Left lobe of liver (tissue), 2 donors: ENCODE data around the gene LHX4. TPM values are rescaled to one million over a fixed set of nuclear protein-coding genes. Genes with fewer than 3 reads are reported as not detected.

Source experiments
- ATAC-seq: fragments of 200-7000 bp; cut with Tn5 transposase; one replicate; pipeline ENCODE4 v1.9.1; 2020; ENCODE audit warnings: mild to moderate bottlenecking, moderate library complexity
- DNase-seq: peaks from one replicate; pipeline ENCODE4 v3.0.0-alpha.2; 2020; ENCODE audit warnings: low spot score
- total RNA-seq: library from RNA; stranded (reverse); gene quantifications from one replicate; pipeline ENCODE4 v1.2.1, GENCODE V29; 2021
- donor health status: DM: no; HTN: no; CAD: no; lungs with moderate emphysema.
- donor health status: DM: no; HTN: yes; CAD: no.

The LHX4 gene
- total RNA-seq, 1 donor from 2014 or later = 0.10 TPM

DNA sequence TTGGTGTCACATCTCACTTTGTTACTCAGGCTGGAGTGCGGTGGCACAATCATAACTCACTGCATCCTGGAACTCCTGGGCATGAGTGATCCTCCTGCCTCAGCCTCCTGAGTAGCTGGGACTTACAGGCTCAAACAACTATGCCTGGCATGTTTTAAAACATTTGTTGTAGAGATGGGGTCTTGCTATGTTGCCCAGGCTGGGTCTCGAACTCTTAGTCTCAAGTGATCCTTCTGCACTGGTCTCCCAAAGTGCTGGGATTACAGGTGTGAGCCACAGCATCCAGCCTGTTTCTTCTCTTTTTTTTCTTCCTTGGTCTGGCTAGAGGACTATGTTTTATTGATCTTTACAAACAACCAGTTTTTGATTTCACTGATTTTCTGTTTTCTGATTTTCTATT is 64.6 kb downstream of the LHX4 start:
- no peak for ATAC-seq

DNA sequence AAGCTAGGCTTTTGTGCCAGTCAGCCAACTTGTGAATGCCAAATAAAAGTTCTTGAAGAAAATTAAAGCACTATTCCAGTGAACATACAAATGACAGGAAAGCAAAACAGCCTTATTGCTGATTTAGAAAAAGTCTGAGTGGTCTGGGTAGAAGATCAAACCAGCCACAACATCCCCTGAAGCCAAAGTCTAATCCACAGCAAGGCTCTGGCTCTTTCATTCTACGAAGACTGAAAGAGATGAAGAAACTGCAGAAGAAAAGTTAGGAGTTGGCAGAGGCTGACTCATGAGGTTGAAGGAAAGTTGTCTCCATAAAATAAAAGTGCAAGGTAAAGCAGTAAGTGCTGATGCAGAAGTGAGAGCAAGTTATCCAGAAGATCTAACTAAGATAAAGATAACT is 65.9 kb downstream of the LHX4 start:
- no peak for DNase-seq
- no peak for ATAC-seq

More for the DNA sequence above, 64.6 kb downstream of the LHX4 start:
- DNase-seq = no peak

- no peak for DNase-seq
- ATAC-seq = no peak
Observed at GRCh38 chr1:180299479-180300221, 69.6 kb downstream of the LHX4 start.

DNA sequence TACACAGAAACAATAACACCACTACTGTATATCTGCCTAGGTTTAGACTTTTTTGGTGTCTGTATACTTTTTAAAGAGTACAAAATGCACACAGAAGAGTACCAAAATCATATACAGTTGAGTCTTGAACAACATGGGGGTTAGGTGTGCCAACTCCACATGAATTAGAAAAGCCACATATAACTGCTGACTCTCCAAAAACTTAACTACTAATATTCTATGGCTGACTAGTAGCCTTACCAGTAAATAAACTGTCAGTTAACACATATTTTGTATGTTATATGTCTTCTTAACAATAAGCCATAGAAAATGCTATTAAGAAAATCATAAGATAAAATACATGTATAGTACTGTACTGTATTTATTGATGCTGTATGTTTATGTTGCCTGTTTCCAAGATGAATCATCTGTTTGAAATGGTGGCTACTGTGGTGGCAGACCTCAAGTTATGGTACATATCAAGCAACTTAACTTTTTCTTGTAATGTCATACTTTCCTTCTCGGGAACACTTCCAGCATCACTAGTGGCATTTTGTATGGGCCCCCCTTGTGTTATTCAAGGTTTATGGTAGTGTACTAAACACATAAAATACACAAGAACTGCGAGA is 71.2 kb downstream of the LHX4 start:
- no peak for DNase-seq
- no peak for ATAC-seq

- no peak for DNase-seq
- ATAC-seq = no peak
Observed at GRCh38 chr1:180309338-180309737, 79.3 kb downstream of the LHX4 start.

GRCh38 chr1:180310095-180310494 is 80.0 kb downstream of the LHX4 start:
- ATAC-seq = no peak
- no peak for DNase-seq

DNA sequence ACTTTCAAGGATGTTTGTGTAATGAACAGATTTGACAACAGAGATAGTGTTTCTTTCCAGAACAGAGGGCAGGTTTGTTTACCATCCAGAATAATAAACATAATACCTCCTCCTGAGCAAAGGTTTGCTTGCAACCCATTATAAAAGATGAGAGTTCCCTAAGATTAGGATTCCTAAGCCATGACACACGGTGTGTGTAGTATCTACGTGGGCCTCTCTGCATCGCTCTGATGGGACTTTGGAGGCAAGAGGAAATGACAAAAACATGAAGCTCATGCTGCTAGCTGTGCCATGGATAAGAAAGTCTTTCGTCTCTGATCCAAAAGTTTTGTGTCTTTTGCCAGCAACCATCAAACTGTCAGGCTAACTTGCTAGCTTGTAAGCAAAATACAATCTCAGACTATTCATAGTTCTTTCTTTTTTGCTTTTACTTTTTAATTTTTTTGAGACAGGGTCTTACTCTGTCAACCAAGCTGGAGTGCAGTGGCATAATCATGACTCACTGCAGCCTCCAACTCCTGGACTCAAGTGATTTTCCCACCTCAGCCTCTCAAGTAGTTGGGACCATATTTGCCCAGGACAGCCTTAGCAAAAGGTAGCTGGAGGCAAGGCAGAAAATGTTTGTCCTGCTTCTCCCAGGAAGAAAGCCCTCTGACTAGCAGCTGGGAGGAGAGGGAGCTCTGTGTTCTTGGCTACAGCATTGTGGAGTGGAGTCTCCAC is 81.1 kb downstream of the LHX4 start:
- no peak for ATAC-seq
- no peak for DNase-seq

DNA sequence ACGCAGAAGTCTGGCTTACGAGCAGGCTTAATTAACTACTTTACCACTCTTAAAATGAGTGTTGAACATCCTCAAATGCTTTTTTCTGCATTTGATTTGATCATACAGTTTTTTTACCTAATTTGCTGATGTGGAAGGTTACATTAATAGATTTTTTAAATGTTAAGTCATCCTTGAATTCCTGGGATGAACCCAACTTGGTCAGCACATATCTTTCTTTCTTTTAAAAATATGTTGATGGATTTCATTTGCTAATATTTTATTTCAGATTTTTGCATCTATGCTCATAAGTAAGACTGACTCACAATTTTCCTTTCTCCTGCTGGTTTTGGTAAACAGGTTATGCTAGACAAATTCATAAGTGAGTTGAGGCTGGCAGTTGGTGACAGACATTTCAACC is 82.9 kb downstream of the LHX4 start:
- DNase-seq (no peak), ATAC-seq (no peak)

- DNase-seq (no peak), ATAC-seq (no peak)
Observed at GRCh38 chr1:180327089-180327488, 97.0 kb downstream of the LHX4 start.

Other genes with a start within 250 kb of the LHX4 start
- gene QSOX1, start 75.4 kb upstream of the LHX4 start, total RNA-seq = 41.1 TPM